ENCODE measurements around the gene TRMT10C. TPM values are rescaled to one million over a fixed set of nuclear protein-coding genes. Genes with fewer than 3 reads are reported as not detected.

The TRMT10C gene
- total and polyA plus RNA-seq, 9 of the 15 experiments (the other 6 are each of a cell fraction or from before 2014, with no cell fraction given), result 48.6 to 106 (median 63.9) TPM

- Histone ChIP-seq H3K79me2 (ENCODE audit: control insufficient read depth, insufficient read depth, low read length) (peaks cover 49% of the 10 kb centered on the region), H3K4me2 (ENCODE audit: insufficient read depth, low read length) (peak overlapping the region; percentile 96), H3K4me3 (peak overlapping the region; percentile 76), H3K27me3 (ENCODE audit: control insufficient read depth in 2 of 2, insufficient read depth in 2 of 2, low read length in 2 of 2) (no peaks in the 10 kb centered on the region), H3K9me1 (ENCODE audit: control insufficient read depth, insufficient read depth, low read length) (no peaks in the 10 kb centered on the region), H2AFZ (ENCODE audit: low read depth, low read length) (peak overlapping the region; percentile 75), H3K36me3 (ENCODE audit: control insufficient read depth, insufficient read depth, low read length) (no peaks in the 10 kb centered on the region), H3K9me3 (replicated peaks; ENCODE audit: control insufficient read depth, insufficient read depth, low read depth, low read length) (no peaks in the 10 kb centered on the region), H4K20me1 (replicated peaks; ENCODE audit: control insufficient read depth, insufficient read depth, low read length) (no peaks in the 10 kb centered on the region), H3K9ac (ENCODE audit: insufficient read depth in 1 of 2, low read depth in 2 of 2, low read length in 2 of 2) (peak overlapping the region; percentile 75 to 91; a peak in 3 of 4 replicates), H3K4me1 (replicated peaks in 1 of 2; ENCODE audit: control insufficient read depth in 2 of 2, insufficient read depth in 2 of 2, low read length in 2 of 2) (peaks cover 0 to 17% of the 10 kb centered on the region in 2 experiments; a peak in 3 of 5 replicates), H3K27ac (ENCODE audit: extremely low read depth, low read depth, low read length) (peak overlapping the region; percentile 87)
- DNase-seq (ENCODE audit: extremely low read depth in 1 of 4, low spot score in 3 of 4) (no peak), ATAC-seq (peak; percentile 67), FAIRE-seq (peak; percentile 72)
- CTCF ChIA-PET (ENCODE audit: low intra/inter-chr PET ratio), result no interaction called here
- WGBS (ENCODE audit: insufficient coverage, low coverage, missing lambda C conversion rate), result 6% methylated on average over 6 of the region's 9 CpGs
- POLR2A ChIA-PET, result interaction anchor here (0.8 to 1.3 kb wide), 4 partner anchors 8 to 382 kb away, joined by 3 to 5 read pairs (median 3); no protein-coding TSS in a partner anchor
- in situ Hi-C loops (cut with MboI) (no loop called here), intact Hi-C loops (cut with micrococcal nuclease) (loop anchor here (2.0 to 10.0 kb wide), 4 partner anchors 18 to 188 kb away; partner anchors contain the start of genes IMPG2 and ZBTB11)
- no TSS peak for BruUV-seq (replicated peaks)
- TF ChIP-seq CSDE1 (IDR thresholded peaks at IDR 0.05) (no peak), SUPT5H (IDR thresholded peaks at IDR 0.05) (0 out of 2 replicates have a peak, but pooled peaks have one; percentile 32), FOXP1 (CRISPR knock-in tag; IDR thresholded peaks at IDR 0.05) (no peak), HINFP (tag; conservative IDR thresholded peaks at IDR 0.05; ENCODE audit: low read depth) (no peak), KLF10 (CRISPR knock-in tag; IDR thresholded peaks at IDR 0.05) (no peak), RERE (CRISPR knock-in tag; IDR thresholded peaks at IDR 0.05; ENCODE audit: borderline replicate concordance) (no peak), ETS1 (conservative IDR thresholded peaks at IDR 0.05; ENCODE audit: control insufficient read depth, low read depth, low read length) (no peak), RB1 (IDR thresholded peaks at IDR 0.05; ENCODE audit: low read depth) (no peak), E2F1 (CRISPR knock-in tag; IDR thresholded peaks at IDR 0.05) (no peak), ZFX (CRISPR knock-in tag; IDR thresholded peaks at IDR 0.05) (peak; percentile 65), PREB (CRISPR knock-in tag; IDR thresholded peaks at IDR 0.05) (0 out of 2 replicates have a peak, but pooled peaks have one; percentile 1), BHLHE40 (IDR thresholded peaks at IDR 0.05; ENCODE audit: low read length) (no peak)
Measured at GRCh38 chr3:101512396-101512645, 49.3 kb upstream of the TRMT10C start.
